Measurements from ENCODE around the gene TCL1B. TPM values are rescaled to one million over a fixed set of nuclear protein-coding genes. Genes with fewer than 3 reads are reported as not detected.

The TCL1B gene
- total RNA-seq, 1 donor from 2014 or later, result not detected

GRCh38 chr14:95657454-95657853, 28.8 kb upstream of the TCL1B start:
- peaks cover 8% of the 10 kb centered on the region for H3K27me3 Mint-ChIP-seq (ENCODE audit: unreplicated experiment)
- H3K4me1 Mint-ChIP-seq (ENCODE audit: unreplicated experiment), result peaks cover 8% of the 10 kb centered on the region

GRCh38 chr14:95659293-95659989, 26.8 kb upstream of the TCL1B start:
- Mint-ChIP-seq H3K36me3 (ENCODE audit: low read depth, unreplicated experiment) (no peaks in the 10 kb centered on the region), H3K4me1 (ENCODE audit: unreplicated experiment) (no peaks in the 10 kb centered on the region), H3K27me3 (ENCODE audit: unreplicated experiment) (peaks cover 6% of the 10 kb centered on the region), H3K9me3 (ENCODE audit: unreplicated experiment) (no peaks in the 10 kb centered on the region), H3K4me3 (ENCODE audit: unreplicated experiment) (no peak overlapping the region), H3K27ac (ENCODE audit: unreplicated experiment) (no peak overlapping the region)
- DNase-seq (ENCODE audit: low spot score), result no peak
- TF ChIP-seq, protein P1, sequence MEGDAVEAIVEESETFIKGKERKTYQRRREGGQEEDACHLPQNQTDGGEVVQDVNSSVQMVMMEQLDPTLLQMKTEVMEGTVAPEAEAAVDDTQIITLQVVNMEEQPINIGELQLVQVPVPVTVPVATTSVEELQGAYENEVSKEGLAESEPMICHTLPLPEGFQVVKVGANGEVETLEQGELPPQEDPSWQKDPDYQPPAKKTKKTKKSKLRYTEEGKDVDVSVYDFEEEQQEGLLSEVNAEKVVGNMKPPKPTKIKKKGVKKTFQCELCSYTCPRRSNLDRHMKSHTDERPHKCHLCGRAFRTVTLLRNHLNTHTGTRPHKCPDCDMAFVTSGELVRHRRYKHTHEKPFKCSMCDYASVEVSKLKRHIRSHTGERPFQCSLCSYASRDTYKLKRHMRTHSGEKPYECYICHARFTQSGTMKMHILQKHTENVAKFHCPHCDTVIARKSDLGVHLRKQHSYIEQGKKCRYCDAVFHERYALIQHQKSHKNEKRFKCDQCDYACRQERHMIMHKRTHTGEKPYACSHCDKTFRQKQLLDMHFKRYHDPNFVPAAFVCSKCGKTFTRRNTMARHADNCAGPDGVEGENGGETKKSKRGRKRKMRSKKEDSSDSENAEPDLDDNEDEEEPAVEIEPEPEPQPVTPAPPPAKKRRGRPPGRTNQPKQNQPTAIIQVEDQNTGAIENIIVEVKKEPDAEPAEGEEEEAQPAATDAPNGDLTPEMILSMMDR (IDR thresholded peaks at IDR 0.05; ENCODE audit: unreplicated experiment), result no peak

More at GRCh38 chr14:95657454-95657853, 28.8 kb upstream of the TCL1B start:
- TF ChIP-seq, protein P1 (IDR thresholded peaks at IDR 0.05; ENCODE audit: unreplicated experiment), result no peak
- H3K36me3 Mint-ChIP-seq (ENCODE audit: low read depth, unreplicated experiment), result no peaks in the 10 kb centered on the region
- H3K9me3 Mint-ChIP-seq (ENCODE audit: unreplicated experiment), result no peaks in the 10 kb centered on the region
- no peak for DNase-seq (ENCODE audit: low spot score)
- H3K4me3 Mint-ChIP-seq (ENCODE audit: unreplicated experiment), result no peak overlapping the region
- no peak overlapping the region for H3K27ac Mint-ChIP-seq (ENCODE audit: unreplicated experiment)

- TF ChIP-seq, protein P1 (IDR thresholded peaks at IDR 0.05; ENCODE audit: unreplicated experiment), result no peak
- Mint-ChIP-seq H3K27ac (ENCODE audit: unreplicated experiment) (no peak overlapping the region), H3K4me1 (ENCODE audit: unreplicated experiment) (no peaks in the 10 kb centered on the region), H3K27me3 (ENCODE audit: unreplicated experiment) (peaks cover 6% of the 10 kb centered on the region), H3K9me3 (ENCODE audit: unreplicated experiment) (no peaks in the 10 kb centered on the region), H3K36me3 (ENCODE audit: low read depth, unreplicated experiment) (no peaks in the 10 kb centered on the region), H3K4me3 (ENCODE audit: unreplicated experiment) (no peak overlapping the region)
- no peak for DNase-seq (ENCODE audit: low spot score)
Measured at GRCh38 chr14:95659990-95660385, 26.2 kb upstream of the TCL1B start.

GRCh38 chr14:95660651-95661515, 25.3 kb upstream of the TCL1B start:
- TF ChIP-seq, protein P1 (IDR thresholded peaks at IDR 0.05; ENCODE audit: unreplicated experiment), result no peak
- peaks cover 3% of the 10 kb centered on the region for H3K27me3 Mint-ChIP-seq (ENCODE audit: unreplicated experiment)
- no peak overlapping the region for H3K27ac Mint-ChIP-seq (ENCODE audit: unreplicated experiment)
- no peaks in the 10 kb centered on the region for H3K36me3 Mint-ChIP-seq (ENCODE audit: low read depth, unreplicated experiment)
- H3K4me3 Mint-ChIP-seq (ENCODE audit: unreplicated experiment), result no peak overlapping the region
- H3K4me1 Mint-ChIP-seq (ENCODE audit: unreplicated experiment), result no peaks in the 10 kb centered on the region
- no peak for DNase-seq (ENCODE audit: low spot score)
- no peaks in the 10 kb centered on the region for H3K9me3 Mint-ChIP-seq (ENCODE audit: unreplicated experiment)
